HS-27A (cell line): ENCODE data around the gene CDC42.
A peak's percentile ranks its signal among the peaks of the same experiment; 100 is the strongest.

Source experiments
- DNase-seq: peaks from one replicate; pipeline ENCODE4 v3.0.0-alpha.2; 2012; ENCODE audit warnings: low read depth, missing footprints

CDC42 gene

DNA sequence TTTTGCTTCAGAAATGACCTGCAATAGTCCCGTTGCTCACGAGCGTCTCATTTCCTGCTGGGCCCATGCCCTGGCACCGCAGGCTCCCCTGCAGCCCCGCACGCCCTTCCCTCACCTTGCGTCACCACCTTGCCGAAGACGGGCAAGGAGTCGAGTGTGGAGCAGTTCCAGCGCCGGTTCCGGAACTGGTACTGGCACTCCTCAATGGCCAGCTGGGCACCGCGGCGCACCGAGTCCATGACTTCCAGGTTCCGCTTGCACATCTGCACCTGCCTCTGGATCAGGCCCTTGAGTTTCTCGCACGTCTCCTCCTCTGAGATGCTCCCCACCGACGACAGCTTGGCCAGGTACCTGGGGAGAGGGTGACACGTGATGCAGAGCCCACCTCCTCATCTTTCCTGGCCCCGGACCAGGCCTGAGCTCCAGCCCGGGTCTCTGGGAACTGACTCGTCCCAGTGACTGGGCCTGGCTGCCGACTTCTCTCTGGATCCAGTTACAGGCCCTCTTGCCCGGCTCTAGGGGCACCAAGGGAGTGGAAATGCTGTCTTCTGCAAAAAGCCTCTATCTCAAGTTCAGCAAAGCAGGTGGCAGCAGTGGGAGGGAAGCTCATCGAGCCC, 77.1 kb downstream of the CDC42 start:
- DNase-seq: no peak

DNA sequence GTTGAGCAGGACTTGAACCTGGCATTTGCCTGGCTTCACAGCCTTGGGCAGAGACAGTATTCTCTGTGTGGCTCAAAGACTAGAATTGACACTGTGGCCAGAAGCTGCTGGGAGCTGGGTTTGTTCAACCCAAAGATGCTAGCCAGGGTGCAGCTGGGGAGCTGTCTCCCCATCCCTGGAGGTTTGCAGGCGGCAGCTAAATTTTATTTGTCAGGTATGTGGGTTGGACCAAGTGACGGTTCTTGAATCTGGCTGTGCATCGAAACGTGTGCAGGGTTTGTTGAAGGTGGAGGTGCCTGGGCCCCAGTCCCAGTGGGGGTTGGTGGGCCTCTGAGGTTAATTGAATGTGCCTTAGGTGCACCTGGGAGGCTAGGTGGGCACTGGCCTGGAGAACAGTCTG, 78.6 kb downstream of the CDC42 start:
- DNase-seq: no peak

DNA sequence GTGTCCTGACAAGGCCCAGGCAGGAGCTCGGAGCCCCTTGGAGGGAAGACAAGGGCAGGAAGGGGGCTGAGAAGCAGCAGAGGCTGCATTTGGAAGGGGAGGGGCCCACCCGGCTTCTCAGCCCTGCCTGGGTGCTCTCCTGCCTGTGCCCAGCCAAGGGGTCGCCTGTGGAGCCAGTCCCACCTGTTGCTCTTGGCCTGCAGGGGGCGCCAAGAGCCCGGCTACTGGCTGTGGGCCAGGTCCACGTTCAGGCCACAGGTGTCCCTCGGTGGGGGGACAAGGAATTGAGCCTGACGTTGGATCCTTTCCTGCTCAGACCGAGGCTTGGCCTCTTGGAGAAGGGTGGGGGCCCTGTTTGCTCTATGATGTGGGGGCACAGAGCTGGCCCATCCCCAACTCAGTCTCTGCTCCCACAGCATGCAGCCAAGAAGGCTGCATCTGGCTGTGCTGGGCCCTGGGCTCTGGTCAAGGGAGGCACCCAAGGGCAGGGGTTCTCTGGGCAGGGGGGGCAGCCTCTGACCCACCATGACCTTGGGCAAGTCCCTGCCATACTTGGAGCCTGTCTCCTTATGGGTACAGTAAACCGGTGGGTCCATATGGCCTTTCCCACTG, 79.5 kb downstream of the CDC42 start:
- DNase-seq: no peak

DNA sequence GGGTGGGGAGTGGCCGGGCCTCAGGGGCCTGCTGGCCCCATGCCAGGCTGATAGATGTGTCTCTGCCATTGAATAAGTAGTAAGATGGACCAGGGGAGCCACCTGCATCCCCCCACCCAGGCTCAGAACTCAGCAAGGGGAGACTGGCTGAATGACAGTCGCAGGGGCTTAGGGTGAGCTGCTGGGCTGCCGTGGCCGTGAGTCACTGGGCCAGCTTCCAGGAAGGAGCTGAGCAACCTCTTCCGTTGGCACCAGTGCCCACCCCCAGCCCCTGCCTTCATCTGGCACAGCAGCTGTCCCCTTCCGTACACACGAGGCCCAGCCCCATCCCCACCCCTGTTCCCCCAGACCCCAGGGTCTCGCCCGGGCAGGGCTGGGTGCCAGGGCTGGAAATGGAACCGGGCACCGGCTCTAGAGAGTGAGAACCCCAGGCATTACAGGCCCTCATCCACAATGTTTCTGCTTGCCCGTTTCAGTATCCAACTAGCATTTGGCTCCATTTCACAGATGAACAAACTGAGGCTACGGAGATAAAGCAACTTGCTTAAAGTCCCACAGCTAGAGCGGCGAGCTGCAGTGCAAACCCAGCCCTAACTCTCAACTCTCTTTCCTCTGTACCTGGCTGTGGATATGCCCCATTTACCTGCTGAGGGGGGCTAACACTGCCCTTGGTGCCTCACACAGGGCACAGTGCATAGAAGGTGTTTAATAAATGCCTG, 80.2 kb downstream of the CDC42 start:
- DNase-seq: peak; percentile 51

DNA sequence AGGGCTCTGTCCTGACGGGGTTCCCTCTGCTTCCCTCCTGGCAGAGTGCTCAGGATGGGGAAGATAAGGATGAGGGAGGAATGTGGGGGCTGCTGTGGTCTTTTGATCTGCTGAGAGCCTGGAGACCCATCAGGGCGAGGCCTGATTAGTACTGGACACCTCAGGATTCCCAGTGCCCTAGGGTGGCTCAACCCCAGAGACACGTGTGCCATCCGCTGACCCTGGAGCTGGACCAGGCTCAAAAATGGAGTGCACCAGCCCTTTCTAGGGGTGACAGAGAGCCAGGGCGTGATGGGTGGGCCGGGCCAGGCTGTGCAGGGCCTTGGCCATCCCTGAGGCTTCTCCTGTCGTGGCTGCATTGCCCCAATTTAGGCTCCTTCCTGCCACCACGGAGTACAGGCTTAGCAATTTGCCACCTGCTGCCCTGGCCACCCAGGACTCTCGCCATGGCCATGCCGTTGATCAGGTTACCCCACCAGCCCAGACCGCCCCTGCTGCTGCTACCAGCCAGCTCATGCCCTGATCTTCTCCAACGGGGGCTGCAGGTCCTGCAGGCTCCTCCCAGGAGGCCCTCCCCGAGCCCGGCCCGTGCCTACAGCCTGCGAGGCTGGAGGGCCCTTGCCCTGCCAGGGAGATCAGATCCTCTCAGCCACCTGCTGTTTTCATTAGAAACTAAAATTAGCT, 80.9 kb downstream of the CDC42 start:
- DNase-seq: no peak

DNA sequence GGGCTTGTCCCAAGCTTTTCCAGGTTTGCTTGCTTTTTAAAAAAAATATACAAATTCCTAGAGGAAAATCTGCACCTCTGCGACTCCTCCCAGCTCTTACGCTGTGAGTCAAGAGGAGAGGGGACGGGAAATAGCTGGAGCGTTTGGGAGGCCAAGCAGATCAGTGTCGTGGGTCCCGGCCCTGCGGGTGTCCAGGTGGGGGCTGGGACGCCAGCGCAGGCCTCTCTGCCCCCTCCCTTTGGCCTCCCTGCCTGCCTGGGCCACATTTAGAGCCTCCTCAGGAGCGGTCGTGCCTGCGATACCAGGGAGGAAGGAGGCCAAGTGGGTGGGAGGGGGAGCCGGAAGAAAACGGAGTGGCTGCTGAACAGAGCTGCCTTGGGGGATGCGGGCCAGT, 81.4 kb downstream of the CDC42 start:
- DNase-seq: no peak

DNA sequence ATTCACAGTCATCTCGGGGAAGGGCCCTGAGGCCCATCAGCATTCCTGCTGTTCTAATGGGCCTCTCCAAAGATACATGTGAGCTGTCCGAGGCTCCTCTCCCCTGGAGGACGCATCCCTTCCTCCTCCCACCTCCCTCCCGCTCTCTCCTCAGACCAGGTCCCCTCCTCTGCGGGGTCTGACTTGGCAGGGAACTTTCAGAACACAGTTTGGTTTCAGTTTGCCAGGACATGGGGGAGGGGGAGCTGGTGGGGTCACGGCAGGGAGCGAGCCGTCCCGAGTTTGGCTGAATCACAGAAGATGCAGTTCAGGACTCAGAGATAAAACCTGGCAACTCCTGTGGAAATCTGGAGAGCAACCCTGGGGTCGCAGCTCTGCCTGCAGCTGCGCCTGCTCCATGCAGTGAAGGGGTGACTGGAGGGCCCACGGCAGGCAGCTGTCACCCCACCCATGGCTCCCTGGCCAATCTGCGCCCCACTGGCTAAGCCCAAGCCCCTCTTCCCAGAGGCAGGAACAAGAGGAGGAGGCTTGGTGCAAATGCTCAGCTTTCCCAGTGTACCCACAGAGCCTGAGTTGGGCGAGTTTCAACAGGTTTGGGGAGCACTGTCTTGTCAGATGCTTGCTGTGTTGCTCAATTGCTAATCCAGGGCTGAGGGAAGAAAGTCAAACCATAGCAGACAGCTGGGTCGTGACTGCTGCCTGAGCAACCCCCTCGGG, 84.7 kb downstream of the CDC42 start:
- DNase-seq: no peak

DNA sequence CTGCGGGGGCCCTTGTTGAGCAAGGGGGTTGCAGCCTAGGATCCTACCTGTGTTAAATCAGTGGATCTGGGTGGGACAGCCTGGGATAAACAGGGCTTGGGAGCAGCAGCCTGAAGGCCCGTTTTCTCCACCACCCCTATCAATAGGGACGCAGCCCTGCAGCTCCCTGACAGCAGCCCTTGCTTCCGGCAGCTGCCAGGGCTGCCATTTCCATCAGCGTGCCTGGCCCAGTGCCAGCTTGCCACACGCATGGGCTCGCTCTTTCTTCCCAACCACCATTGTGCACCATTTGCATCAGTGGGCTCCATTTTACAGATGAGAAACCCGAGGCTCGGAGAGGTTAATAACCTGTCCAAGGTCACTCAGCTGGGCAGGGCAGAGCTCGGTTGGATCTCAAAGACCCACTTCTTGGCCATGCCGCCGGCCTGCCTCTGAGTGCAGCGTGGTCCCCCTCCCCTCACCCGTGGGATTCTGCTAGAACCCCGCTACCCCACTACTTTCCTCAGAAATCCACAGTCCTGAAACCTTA, 86.6 kb downstream of the CDC42 start:
- no peak for DNase-seq

DNA sequence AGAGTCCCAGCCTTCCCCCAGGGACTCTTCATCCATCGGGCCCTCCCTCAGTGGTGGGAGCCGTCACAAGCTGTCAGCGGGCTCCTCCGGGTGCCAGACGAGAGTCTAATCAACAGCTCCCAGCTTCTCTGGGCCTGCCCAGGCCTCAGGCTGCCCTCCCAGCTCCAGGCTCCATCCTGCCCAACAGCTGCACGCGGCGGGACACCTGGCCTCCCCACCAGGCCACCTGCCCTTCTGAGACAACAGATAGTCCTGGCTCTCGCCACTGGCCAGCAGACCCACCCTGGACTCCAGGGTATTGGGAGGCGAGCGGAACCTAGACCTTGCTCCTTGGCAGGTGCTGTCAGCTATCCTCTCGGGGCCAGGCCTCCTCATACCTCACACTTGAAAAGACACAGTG, 87.3 kb downstream of the CDC42 start:
- no peak for DNase-seq
